ENCODE data around the gene TMEM269.

DNA sequence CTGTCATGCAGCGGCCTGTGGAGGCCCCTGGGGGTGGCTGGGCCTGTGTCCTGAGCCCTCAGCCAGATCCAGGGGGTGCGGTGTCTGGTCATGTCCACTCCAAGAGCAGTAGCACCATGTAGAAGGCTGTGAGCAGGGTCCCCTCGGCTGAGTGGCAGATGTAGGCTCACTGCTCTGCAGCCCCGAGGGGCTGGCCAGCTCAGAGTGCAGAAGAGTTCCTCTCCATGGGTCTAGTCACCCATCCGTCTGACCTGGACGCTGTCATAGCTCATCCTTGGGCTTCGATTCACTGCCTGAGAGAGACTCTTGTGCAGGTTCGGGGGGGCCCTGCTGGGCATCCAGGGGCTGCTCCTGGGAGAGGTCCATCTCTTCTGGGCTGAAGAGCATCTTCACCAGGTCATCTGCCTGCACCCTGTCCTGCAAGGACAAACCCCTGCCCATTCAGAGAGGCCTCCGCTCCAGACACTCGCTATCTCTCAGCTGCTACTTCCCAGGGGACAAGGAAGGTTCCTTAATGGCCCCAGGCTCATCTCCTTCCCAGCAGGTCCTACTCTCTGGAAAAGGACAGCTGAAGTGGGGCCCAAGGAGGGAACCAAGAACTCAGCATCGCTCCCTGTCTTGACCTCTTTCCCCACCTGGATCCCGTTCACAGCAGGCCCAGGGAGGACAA lies 38.2 kb upstream of the TMEM269 start:
- TF ChIP-seq, protein P1, sequence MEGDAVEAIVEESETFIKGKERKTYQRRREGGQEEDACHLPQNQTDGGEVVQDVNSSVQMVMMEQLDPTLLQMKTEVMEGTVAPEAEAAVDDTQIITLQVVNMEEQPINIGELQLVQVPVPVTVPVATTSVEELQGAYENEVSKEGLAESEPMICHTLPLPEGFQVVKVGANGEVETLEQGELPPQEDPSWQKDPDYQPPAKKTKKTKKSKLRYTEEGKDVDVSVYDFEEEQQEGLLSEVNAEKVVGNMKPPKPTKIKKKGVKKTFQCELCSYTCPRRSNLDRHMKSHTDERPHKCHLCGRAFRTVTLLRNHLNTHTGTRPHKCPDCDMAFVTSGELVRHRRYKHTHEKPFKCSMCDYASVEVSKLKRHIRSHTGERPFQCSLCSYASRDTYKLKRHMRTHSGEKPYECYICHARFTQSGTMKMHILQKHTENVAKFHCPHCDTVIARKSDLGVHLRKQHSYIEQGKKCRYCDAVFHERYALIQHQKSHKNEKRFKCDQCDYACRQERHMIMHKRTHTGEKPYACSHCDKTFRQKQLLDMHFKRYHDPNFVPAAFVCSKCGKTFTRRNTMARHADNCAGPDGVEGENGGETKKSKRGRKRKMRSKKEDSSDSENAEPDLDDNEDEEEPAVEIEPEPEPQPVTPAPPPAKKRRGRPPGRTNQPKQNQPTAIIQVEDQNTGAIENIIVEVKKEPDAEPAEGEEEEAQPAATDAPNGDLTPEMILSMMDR (IDR thresholded peaks at IDR 0.05), result no peak
- TF ChIP-seq POLR2A (IDR thresholded peaks at IDR 0.05), result no peak

All from Peyer's patch (tissue), 4 donors.